Stimulated activated naive CD8-positive, alpha-beta T cell treated with anti-CD3 and anti-CD28 coated beads, Interleukin-15, amount 100 ng/mL, for 72 hours (primary cell): Measurements from ENCODE around the gene PRIMA1.

Source experiments
- ATAC-seq: fragments of 150-1000 bp; cut with Tn5 transposase; 2 replicates; pipeline ENCODE4 v1.10.0; 2021; ENCODE audit warnings: mild to moderate bottlenecking, moderate library complexity
- DNase-seq, 2 donors: peaks; one replicate each; pipeline ENCODE4 v3.0.0; 2021 to 2022
- H3K27ac Mint-ChIP-seq, 2 donors: one replicate each; pipeline ENCODE4 v1.8.0; 2022; ENCODE audit warnings: mild to moderate bottlenecking in 2 of 2, mixed read lengths in 2 of 2, moderate library complexity in 2 of 2
- H3K27me3 Mint-ChIP-seq: one replicate; pipeline ENCODE4 v1.8.0; 2022; ENCODE audit warnings: mixed read lengths
- H3K4me1 Mint-ChIP-seq: one replicate; pipeline ENCODE4 v1.8.0; 2022; ENCODE audit warnings: mild to moderate bottlenecking, mixed read lengths
- H3K4me3 Mint-ChIP-seq, 2 donors: one replicate each; pipeline ENCODE4 v1.8.0; 2022; ENCODE audit warnings: mild to moderate bottlenecking in 2 of 2, mixed read lengths in 2 of 2, moderate library complexity in 1 of 2
- H3K9me3 Mint-ChIP-seq, 2 donors: one replicate each; pipeline ENCODE4 v1.8.0; 2022; ENCODE audit warnings: mixed read lengths in 2 of 2

PRIMA1 gene

DNA sequence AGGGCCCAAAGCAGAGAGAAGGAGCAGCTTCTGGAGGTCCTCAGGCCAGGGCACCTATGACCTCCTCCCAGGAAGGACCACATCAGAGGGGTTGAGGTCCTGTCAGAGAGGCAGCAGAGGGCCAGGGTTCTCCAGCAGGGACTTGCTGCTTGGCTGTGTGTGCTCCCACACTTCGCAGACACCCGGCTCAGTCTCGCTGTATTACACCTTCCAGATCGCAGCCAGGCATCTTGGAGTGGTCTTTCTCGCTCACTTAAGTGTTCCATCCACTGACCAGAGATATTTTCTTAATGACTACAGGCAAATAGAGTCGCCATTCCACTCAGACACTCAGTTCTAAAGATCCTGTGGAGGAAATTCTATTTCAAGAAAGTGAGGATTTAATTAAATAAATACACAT, 84.3 kb downstream of the PRIMA1 start:
- ATAC-seq (no peak), DNase-seq (no peak)
- Mint-ChIP-seq H3K27me3 (peaks cover 16% of the 10 kb centered on the region), H3K27ac (no peak overlapping the region), H3K9me3 (peaks cover 6 to 18% of the 10 kb centered on the region in 2 donors), H3K4me1 (no peaks in the 10 kb centered on the region), H3K4me3 (no peak overlapping the region)

DNA sequence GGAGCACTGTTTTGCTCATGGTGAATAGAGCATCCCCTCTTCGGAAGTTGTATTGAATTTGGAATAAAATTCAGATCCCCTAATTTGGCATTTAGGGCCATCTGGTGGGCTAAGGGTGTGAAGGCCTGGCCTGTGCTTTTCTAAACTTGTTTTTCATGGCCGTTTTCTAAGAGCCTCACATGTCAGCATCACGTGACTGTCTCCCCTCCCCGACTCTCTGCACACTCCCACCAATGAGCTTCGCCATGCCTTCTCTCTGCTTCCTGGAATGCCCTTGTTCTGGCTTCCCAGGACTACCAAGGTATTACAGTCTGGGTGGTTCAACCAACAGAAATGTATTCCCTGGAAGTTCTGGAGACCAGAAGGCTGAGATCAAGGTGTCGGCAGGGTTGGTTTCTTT, 85.3 kb downstream of the PRIMA1 start:
- DNase-seq (no peak), ATAC-seq (no peak)
- Mint-ChIP-seq H3K27me3 (peaks cover 16% of the 10 kb centered on the region), H3K27ac (no peak overlapping the region), H3K4me3 (no peak overlapping the region), H3K4me1 (no peaks in the 10 kb centered on the region), H3K9me3 (peaks cover 10 to 18% of the 10 kb centered on the region in 2 donors)

DNA sequence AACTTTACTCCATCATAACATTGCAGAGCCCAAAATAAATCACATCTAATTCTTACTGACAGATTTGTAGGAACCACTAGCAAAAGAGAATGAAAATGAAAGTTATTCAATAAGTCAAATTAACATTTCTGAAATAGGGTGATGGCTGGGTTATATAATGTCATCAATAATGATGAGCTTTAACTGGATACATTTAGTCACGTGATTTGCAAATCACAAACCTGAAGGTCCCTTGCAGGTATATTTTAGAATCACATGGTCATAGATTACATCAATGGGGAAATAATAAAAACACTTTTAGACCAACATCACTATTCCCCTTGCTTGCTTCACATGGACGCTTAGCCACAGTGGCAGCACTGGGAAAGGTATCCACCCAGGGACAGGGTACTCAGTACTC, 86.7 kb downstream of the PRIMA1 start:
- ATAC-seq (no peak), DNase-seq (no peak)
- Mint-ChIP-seq H3K27me3 (peaks cover 16% of the 10 kb centered on the region), H3K4me1 (no peaks in the 10 kb centered on the region), H3K4me3 (no peak overlapping the region), H3K9me3 (peaks cover 11 to 18% of the 10 kb centered on the region in 2 donors), H3K27ac (peak overlapping the region in 1 of 2 donors; percentile 42)

DNA sequence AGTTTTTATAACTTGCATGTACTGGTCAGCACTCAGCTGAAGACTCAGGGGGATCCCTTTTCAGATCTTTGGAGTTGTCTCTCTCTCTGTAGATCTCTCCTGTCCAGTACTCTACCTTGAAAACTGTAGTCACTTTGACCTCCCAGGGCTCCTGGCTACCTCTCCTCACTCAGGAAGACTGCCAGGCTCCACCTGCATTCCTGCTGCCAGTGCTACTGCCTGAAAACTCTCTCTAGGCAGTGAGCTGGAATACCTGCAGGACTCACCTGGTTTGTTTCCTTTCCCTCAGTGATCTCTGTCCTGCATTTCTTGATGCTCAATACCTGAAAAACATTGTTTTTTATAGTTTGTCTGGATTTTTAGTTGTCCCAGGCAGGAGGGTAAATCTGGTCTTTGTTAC, 87.4 kb downstream of the PRIMA1 start:
- H3K27me3 Mint-ChIP-seq = peaks cover 16% of the 10 kb centered on the region
- no peak overlapping the region for H3K4me3 Mint-ChIP-seq

DNA sequence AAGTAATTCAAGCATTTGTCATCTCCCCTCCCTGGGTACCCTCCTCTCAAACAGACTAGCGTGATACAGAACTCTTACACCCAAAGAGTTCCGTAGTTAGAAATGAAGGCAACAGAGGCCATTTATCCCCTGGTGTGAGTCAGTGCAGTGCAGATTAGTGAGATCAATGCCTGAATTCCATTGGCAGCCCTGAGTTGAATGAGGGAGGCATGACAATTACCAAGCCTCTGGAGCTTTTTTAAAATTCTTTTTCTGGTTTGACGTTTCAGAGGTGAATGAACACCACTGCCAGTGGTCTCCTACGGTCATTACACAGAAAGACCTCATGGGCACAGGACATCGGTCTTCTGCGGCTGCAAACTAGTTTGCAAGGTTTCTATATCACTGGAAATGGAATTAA, 94.4 kb downstream of the PRIMA1 start:
- DNase-seq = no peak
- no peak overlapping the region for H3K4me3 Mint-ChIP-seq
- H3K4me1 Mint-ChIP-seq = no peaks in the 10 kb centered on the region
- H3K27me3 Mint-ChIP-seq = peaks cover 22% of the 10 kb centered on the region
- ATAC-seq = no peak
- peaks cover 4 to 13% of the 10 kb centered on the region in 2 donors for H3K9me3 Mint-ChIP-seq
- no peak overlapping the region for H3K27ac Mint-ChIP-seq

More for the DNA sequence above, 87.4 kb downstream of the PRIMA1 start:
- Mint-ChIP-seq H3K9me3 (peaks cover 11 to 21% of the 10 kb centered on the region in 2 donors), H3K4me1 (no peaks in the 10 kb centered on the region), H3K27ac (no peak overlapping the region)
- no peak for DNase-seq
- no peak for ATAC-seq

DNA sequence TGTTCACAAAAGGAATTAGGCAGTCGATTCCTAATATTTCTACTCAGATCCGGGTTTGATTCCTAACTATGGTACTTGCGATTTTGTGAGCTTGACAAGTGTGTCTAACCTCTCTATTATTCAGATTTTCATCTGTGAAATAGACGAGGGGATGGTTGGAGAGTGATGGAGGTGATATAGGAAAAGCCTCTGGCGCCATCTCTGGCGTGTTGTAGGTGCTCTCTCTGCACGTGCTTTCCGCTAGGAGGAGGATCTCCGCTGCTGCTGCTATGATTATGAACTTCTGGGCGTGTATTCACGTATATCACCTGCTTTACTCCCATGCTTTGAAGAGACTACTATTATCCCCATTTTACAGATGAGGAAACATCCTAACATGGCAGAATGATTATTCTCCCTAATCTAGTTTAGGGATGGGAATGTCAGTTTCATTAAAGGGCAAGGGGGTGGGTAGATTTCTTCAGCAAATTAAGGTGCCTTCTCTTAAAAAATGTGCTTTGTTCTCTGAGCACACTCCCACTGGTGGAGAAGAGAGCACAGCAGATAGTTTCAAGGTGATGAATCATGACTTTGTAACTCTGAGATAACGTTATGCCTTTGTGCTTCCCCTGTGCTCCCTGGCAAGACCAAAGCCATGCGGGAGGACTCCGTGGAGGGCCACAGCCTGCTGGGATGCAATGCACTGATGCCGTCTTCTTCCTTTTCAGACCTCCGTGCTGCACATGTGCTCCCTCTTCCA, 97.1 kb downstream of the PRIMA1 start:
- peak overlapping the region in 1 of 2 donors; percentile 21 for H3K27ac Mint-ChIP-seq
- no peaks in the 10 kb centered on the region for H3K4me1 Mint-ChIP-seq
- H3K4me3 Mint-ChIP-seq = no peak overlapping the region
- ATAC-seq = no peak
- DNase-seq = no peak
- H3K27me3 Mint-ChIP-seq = peaks cover 49% of the 10 kb centered on the region
- peaks cover 0 to 13% of the 10 kb centered on the region in 2 donors for H3K9me3 Mint-ChIP-seq

DNA sequence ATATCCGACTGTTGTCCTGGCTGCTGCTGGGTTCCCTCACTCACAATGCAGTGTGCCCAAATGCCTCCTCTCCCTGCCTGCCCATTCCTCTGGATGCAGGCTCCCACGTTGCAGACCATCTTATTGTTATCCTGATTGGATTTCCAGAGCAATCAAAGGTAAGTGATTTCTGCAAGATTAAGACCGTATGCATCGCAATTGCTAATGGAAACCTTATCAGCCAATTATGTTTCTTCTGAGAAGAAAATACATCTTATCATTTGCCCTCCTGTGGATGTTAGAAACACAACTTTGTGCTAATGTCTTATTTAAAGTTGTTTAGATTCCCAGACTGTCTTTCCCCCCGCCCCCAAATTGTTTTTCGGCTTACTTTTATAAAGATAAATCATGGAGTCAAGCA, 98.1 kb downstream of the PRIMA1 start:
- ATAC-seq (no peak), DNase-seq (no peak)
- Mint-ChIP-seq H3K4me1 (no peaks in the 10 kb centered on the region), H3K27ac (no peak overlapping the region), H3K4me3 (no peak overlapping the region), H3K9me3 (peaks cover 0 to 4% of the 10 kb centered on the region in 2 donors), H3K27me3 (peaks cover 56% of the 10 kb centered on the region)

DNA sequence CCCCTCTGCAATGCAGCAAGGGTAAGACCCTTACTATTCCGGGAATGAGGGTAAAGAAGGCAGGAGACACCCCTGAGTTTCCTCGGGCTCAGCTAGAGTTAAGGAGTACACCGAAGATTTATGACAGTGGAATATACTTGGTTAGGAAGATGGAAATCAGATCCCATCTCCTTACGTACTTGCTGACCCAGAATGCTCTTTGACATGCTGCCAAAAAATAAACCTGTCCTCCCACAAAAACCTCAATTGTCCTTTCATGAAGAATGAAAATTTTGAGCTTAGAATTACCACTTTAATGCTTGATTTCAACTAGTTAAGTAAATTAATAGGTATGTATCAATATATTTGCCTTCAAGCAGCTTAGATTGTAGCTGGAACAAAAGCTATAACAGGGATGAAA, 99.5 kb downstream of the PRIMA1 start:
- no peaks in the 10 kb centered on the region for H3K9me3 Mint-ChIP-seq
- DNase-seq (no peak), ATAC-seq (no peak)
- no peak overlapping the region for H3K27ac Mint-ChIP-seq
- peaks cover 51% of the 10 kb centered on the region for H3K27me3 Mint-ChIP-seq
- no peak overlapping the region for H3K4me3 Mint-ChIP-seq
- no peaks in the 10 kb centered on the region for H3K4me1 Mint-ChIP-seq

DNA sequence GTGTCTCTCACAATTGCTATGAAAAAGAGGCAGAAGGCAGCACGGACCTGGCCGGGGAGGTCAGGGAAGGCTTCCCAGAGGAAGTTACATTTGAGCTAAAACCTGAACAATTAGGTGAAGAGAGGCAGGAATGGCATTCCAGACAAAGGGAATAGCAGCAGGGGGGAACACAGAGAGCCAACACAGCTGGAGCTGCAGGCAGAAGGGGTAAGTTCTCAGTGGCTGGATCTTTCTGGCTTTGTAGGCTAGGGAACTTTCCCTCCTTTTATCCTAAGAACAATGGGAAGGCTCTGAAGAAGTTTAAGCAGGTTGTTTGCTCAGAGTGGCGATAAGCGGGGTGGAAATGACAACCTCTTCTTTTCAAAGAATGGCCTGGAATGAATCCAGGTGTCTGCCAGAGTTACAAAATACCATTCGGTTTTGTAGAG, 100.0 kb downstream of the PRIMA1 start:
- no peak for DNase-seq
- no peaks in the 10 kb centered on the region for H3K4me1 Mint-ChIP-seq
- H3K9me3 Mint-ChIP-seq = no peaks in the 10 kb centered on the region
- no peak for ATAC-seq
- H3K27me3 Mint-ChIP-seq = peaks cover 51% of the 10 kb centered on the region
- no peak overlapping the region for H3K4me3 Mint-ChIP-seq
- no peak overlapping the region for H3K27ac Mint-ChIP-seq

DNA sequence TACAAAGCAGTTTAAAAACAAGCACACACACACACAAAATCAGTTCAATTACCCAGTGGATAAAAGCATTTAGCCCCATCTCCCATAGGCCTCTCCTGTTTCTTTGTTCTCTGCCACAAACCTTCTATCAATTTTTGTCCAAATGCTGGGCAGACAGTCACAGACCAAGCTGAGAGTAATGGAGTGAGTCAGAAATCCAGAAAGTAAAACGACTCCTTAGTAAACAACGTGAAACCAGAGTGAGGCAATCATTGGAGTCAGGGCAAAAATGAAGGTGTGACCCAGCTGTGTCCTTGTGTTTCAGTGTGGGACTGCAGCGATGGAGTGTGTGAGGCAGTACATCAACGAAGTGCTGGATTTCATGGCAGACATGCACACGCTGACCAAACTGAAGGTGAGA, 102.0 kb downstream of the PRIMA1 start:
- no peaks in the 10 kb centered on the region for H3K9me3 Mint-ChIP-seq
- ATAC-seq = no peak
- DNase-seq = no peak
- H3K4me3 Mint-ChIP-seq = no peak overlapping the region
- H3K4me1 Mint-ChIP-seq = no peaks in the 10 kb centered on the region
- peaks cover 60% of the 10 kb centered on the region for H3K27me3 Mint-ChIP-seq
- no peak overlapping the region for H3K27ac Mint-ChIP-seq

DNA sequence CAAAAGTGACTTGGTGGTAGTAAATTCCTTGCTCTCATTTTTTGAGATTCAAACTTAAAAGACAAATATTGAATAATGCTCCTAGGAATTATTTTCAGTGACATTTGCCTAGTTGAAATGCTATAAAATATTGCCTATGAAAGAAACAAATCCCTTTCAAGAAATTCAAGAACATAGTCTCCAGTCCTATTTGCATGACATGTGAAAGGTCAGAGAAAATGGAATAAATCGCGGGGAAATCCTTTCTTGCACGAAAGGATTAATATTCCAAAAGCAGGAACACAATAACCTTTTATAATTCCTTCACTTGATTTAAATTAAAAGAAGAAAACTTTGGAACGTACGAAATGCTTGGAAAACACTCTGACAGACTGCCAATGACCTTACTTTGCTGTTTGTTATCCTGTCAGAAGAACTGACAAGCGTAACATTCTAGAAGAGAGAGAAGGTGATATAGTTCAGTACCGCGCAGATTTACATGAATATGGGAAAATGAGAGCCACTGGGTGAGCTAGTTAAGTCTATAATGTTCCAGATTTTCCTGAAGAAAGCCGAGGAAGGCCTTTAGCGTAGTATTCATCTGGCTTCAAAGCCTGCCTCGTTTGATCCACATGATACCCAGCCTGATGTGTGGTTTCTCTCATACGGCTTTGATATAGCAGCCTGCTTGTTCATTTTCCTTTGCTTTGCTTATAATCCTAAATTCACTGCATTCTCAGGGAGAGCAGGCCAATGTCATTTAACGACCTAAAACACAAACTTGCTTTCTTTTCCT, 103.0 kb downstream of the PRIMA1 start:
- DNase-seq (no peak), ATAC-seq (no peak)
- Mint-ChIP-seq H3K9me3 (no peaks in the 10 kb centered on the region), H3K4me1 (no peaks in the 10 kb centered on the region), H3K27ac (no peak overlapping the region), H3K27me3 (peaks cover 62% of the 10 kb centered on the region), H3K4me3 (no peak overlapping the region)

DNA sequence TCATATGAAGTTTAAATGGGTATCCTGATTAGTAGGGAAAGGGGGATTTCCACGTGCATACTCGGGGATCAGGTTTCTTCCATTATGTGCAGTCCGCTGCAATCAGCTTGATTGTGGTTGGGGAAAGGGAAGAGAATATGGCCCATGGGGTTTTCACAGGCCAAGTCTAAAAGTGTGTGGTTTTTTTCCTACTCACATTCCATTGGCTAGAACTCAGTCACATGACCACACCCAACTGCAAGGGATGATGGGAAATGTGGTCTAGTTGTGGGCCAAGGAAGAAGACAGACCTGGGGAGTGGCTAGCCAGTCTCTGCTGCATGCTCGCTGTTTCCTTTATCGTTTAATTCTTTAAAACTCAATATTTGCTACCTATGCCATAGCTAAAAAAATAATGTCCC, 105.1 kb downstream of the PRIMA1 start:
- H3K27me3 Mint-ChIP-seq = peaks cover 41% of the 10 kb centered on the region
- H3K4me1 Mint-ChIP-seq = no peaks in the 10 kb centered on the region
- H3K4me3 Mint-ChIP-seq = no peak overlapping the region
- ATAC-seq (no peak), DNase-seq (no peak)
- no peak overlapping the region for H3K27ac Mint-ChIP-seq
- no peaks in the 10 kb centered on the region for H3K9me3 Mint-ChIP-seq

DNA sequence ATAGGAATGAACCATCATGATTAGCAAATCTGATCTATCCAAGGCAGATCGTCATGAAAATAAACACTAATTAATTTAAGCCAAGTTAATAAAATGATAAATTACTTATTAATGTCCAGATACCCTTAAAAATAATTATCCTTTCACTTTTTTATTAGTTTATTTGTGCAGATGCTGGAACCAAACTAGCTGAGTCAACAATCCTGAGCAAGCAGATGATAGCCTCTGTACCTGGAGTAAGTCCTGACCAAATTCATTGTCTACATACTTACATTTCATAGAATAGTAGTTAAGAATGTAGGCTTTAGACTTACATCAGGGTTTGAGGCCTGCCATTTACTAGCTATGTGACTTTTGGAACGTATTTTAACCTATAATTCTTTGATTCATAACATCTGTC, 105.8 kb downstream of the PRIMA1 start:
- Mint-ChIP-seq H3K4me1 (no peaks in the 10 kb centered on the region), H3K27me3 (peaks cover 34% of the 10 kb centered on the region), H3K4me3 (no peak overlapping the region), H3K9me3 (no peaks in the 10 kb centered on the region), H3K27ac (no peak overlapping the region)
- ATAC-seq (no peak), DNase-seq (no peak)

DNA sequence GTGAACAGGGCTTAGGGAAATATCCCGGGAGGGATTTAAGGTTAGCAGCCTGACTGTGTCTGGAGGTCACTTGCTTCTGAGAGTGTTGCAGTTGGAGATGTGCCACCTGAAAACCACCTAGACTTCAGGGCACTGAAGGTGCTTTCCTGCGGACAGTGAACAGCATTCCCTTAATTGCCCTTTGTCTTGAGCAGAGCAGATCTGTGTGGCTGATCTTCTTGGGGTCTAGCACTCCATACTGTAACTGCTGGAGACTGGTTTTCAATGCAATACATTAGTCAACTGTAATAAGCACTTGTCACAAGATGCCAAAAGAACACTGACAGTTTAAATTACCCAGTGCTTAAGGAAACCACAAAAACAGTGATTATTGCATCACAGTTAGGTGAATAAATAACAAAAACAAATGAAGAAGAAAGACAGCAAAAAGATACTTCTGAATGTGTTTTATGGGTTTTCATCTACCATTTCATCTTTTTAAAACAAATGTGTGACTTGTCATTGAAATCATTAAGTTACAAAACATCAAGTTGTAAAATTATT, 111.8 kb downstream of the PRIMA1 start:
- no peak overlapping the region for H3K27ac Mint-ChIP-seq
- no peak overlapping the region for H3K4me3 Mint-ChIP-seq

DNA sequence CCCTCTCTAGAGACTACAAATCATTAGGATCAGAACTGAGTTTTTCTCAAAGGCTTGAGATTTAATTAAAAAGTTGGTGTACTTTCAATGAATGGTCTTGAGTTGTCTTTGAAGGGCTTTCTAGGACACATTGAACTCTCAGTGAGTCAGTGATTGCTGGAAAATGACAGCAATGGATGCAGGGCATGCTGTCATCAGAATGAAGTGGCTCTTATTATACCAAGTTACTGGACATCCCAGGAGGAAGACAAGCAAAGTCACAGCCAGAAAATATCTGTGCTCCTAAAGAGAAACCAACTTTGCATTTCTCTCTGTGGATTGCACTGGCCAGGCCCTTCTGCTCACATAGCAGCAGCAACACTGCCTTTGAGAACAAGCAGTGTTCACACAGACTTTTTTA, 112.6 kb downstream of the PRIMA1 start:
- Mint-ChIP-seq H3K4me3 (no peak overlapping the region), H3K27me3 (peaks cover 17% of the 10 kb centered on the region), H3K9me3 (no peaks in the 10 kb centered on the region), H3K4me1 (no peaks in the 10 kb centered on the region), H3K27ac (no peak overlapping the region)
- DNase-seq (no peak), ATAC-seq (no peak)

More for the DNA sequence above, 111.8 kb downstream of the PRIMA1 start:
- no peaks in the 10 kb centered on the region for H3K4me1 Mint-ChIP-seq
- H3K9me3 Mint-ChIP-seq = no peaks in the 10 kb centered on the region
- peaks cover 22% of the 10 kb centered on the region for H3K27me3 Mint-ChIP-seq
- no peak for ATAC-seq
- no peak for DNase-seq

DNA sequence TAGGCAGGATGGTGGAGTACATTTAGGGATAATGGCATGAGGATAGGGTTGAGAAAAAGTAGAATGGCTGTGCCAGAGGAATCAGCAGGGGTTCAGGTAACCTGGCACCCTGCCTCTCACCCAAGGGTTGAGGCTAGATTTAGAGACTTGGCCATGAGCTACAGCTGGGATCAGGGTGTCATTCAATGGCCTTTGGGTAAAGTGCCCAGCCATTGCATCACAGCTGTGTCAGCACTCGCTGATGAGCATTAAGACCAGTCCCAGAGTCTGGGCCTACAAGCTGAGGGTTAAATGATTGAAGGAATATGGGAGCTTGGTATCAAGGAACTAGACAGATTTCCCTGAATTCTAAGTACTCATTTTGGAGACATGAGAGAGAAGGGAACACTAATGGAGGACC, 113.9 kb downstream of the PRIMA1 start:
- no peaks in the 10 kb centered on the region for H3K9me3 Mint-ChIP-seq
- ATAC-seq (no peak), DNase-seq (no peak)
- H3K27ac Mint-ChIP-seq = peak overlapping the region in 1 of 2 donors; percentile 77
- no peaks in the 10 kb centered on the region for H3K4me1 Mint-ChIP-seq
- H3K4me3 Mint-ChIP-seq = no peak overlapping the region
- peaks cover 26% of the 10 kb centered on the region for H3K27me3 Mint-ChIP-seq
